A549 (cell line): ENCODE measurements around the gene FBXO24. TPM values are rescaled to one million over a fixed set of nuclear protein-coding genes. Genes with fewer than 3 reads are reported as not detected.
A peak's percentile ranks its signal among the peaks of the same experiment; 100 is the strongest.

ENCODE experiments used
- ATAC-seq, 2 experiments: fragments of 200-7000 bp in 1 of 2; fragments of >200 bp in 1 of 2; cut with Nextera tagmentation in 1 of 2; cut with Tn5 transposase in 1 of 2; 3 replicates each; pipeline versions ENCODE4 v1.8.0 to v1.9.1; 2018 to 2020; ENCODE audit warnings: mild to moderate bottlenecking in 1 of 2, moderate library complexity in 1 of 2
- CTCF ChIA-PET: fragments of 300-600 bp; sonication (Branson Sonifier 250); formaldehyde crosslinking; extraction: SDS; loops from one replicate; lab custom pipeline; 2021; ENCODE audit warnings: antibody characterized with exemption, inconsistent platforms; lab: Yijun Ruan, JAX
- POLR2A ChIA-PET: fragments of 350-600 bp; formaldehyde crosslinking; extraction: SDS; loops from one replicate; lab custom pipeline; 2021; ENCODE audit warnings: antibody characterized with exemption, inconsistent platforms; lab: Yijun Ruan, JAX
- DNase-seq, 2 experiments: peaks; one replicate each; pipeline versions ENCODE4 v3.0.0 to v3.0.0-alpha.2; 2011 to 2016; ENCODE audit warnings: low read depth in 1 of 2, low spot score in 1 of 2
- FAIRE-seq: peaks from 2 replicates; lab custom pipeline; 2011; peaks lifted over from hg19 to GRCh38; lab: Jason Lieb, UNC
- H3K27ac ChIP-seq, 2 experiments: fragments of >200 bp; sonication (Bioruptor Twin); formaldehyde crosslinking; 3 replicates each; pipeline ENCODE4 v1.5.1; 2016 to 2017
- H3K4me1 ChIP-seq: fragments of >200 bp; sonication (Bioruptor Twin); formaldehyde crosslinking; 3 replicates; pipeline ENCODE4 v1.6.1; 2016
- H3K4me2 ChIP-seq: fragments of >200 bp; sonication (Bioruptor Twin); formaldehyde crosslinking; 3 replicates; pipeline ENCODE4 v1.6.1; 2016
- H3K4me3 ChIP-seq: fragments of >200 bp; sonication (Bioruptor Twin); formaldehyde crosslinking; 3 replicates; pipeline ENCODE4 v1.5.1; 2016
- H3K9me3 ChIP-seq: fragments of >200 bp; sonication (Bioruptor Twin); formaldehyde crosslinking; 3 replicates; pipeline ENCODE4 v1.6.1; 2016
- CHD2 ChIP-seq: fragments of 150-350 bp; IDR thresholded peaks from 2 replicates; pipeline ENCODE4 v1.6.1; 2014; ENCODE audit warnings: low read length; ENCODE audit not compliant: partially characterized antibody
- EHF ChIP-seq: fragments of 250-450 bp; sonication (Bioruptor Pico); IDR thresholded peaks from 2 replicates; pipeline ENCODE4 v1.5.0; 2020; ENCODE audit warnings: mild to moderate bottlenecking
- FOSB ChIP-seq: fragments of 250-450 bp; sonication (Bioruptor Pico); IDR thresholded peaks from 2 replicates; pipeline ENCODE4 v1.5.0; 2020; ENCODE audit warnings: mild to moderate bottlenecking, moderate library complexity
- FOXS1 ChIP-seq: fragments of 250-450 bp; sonication (Bioruptor Pico); IDR thresholded peaks from 2 replicates; pipeline ENCODE4 v1.5.0; 2020; ENCODE audit warnings: mild to moderate bottlenecking, moderate library complexity
- HOXA7 ChIP-seq: fragments of 250-450 bp; sonication (Bioruptor Pico); IDR thresholded peaks from 2 replicates; pipeline ENCODE4 v1.5.0; 2020; ENCODE audit warnings: mild to moderate bottlenecking, moderate library complexity
- JUN ChIP-seq, 2 experiments: fragments of >200 bp; sonication (Bioruptor Twin); formaldehyde crosslinking; IDR thresholded peaks; 2 replicates in 1 of 2; 3 replicates in 1 of 2; pipeline ENCODE4 v1.6.1; 2016 to 2017
- MAFK ChIP-seq: fragments of 450-650 bp; IDR thresholded peaks from 2 replicates; pipeline ENCODE4 v1.6.1; 2014; ENCODE audit not compliant: partially characterized antibody
- NFE2L2 ChIP-seq: fragments of 150-350 bp; conservative IDR thresholded peaks from 2 replicates; pipeline ENCODE4 v1.6.1; 2014; ENCODE audit warnings: low read length
- NPAS2 ChIP-seq: fragments of 250-450 bp; sonication (Bioruptor Pico); IDR thresholded peaks from 2 replicates; pipeline ENCODE4 v1.8.0; 2022; ENCODE audit warnings: mild to moderate bottlenecking, moderate library complexity, borderline replicate concordance
- RCOR1 ChIP-seq: fragments of 150-350 bp; IDR thresholded peaks from 2 replicates; pipeline ENCODE4 v1.6.1; 2014; ENCODE audit warnings: antibody characterized with exemption, low read length, low read depth
- REST ChIP-seq: fragments of 200-600 bp; sonication (generic); IDR thresholded peaks from 2 replicates; pipeline ENCODE4 v1.6.1; 2016; ENCODE audit warnings: antibody characterized with exemption, mild to moderate bottlenecking, moderate library complexity
- SMC3 ChIP-seq: fragments of >200 bp; sonication (Bioruptor Twin); formaldehyde crosslinking; IDR thresholded peaks from 3 replicates; pipeline ENCODE4 v1.6.1; 2018; ENCODE audit warnings: inconsistent platforms
- TFCP2L1 ChIP-seq: fragments of 250-450 bp; sonication (Bioruptor Pico); IDR thresholded peaks from 2 replicates; pipeline ENCODE4 v1.5.0; 2021; ENCODE audit warnings: mild to moderate bottlenecking
- TP53 ChIP-seq: fragments of 250-450 bp; sonication (Bioruptor Pico); IDR thresholded peaks from 2 replicates; pipeline ENCODE4 v1.5.0; 2021; ENCODE audit warnings: mild to moderate bottlenecking, moderate library complexity
- ZFP36 ChIP-seq: fragments of 450-650 bp; IDR thresholded peaks from 2 replicates; pipeline ENCODE4 v1.6.1; 2014; ENCODE audit warnings: borderline replicate concordance; ENCODE audit not compliant: partially characterized antibody
- WGBS: methylation state at CpG from one replicate; pipeline ENCODE4 v1.1.6; 2017; ENCODE audit errors: missing lambda C conversion rate; 5-methylcytosine and 5-hydroxymethylcytosine counted together
- polyA plus RNA-seq, 4 experiments: library from polyadenylated mRNA; depleted of rRNA in 3 of 4; stranded (reverse); fragments of >200 nt; fragmentation: RNase III in 1 of 4; extraction: RNeasy Plus Mini Kit Qiagen cat#74134 plus additional on column Dnase treatment in 1 of 4; gene quantifications; 2 replicates in 3 of 4; 3 replicates in 1 of 4; pipeline ENCODE4 v1.2.3, GENCODE V29; 2011 to 2017
- TF ChIP-seq, protein P1 (sequence below): fragments of >200 bp; sonication (Bioruptor Twin); formaldehyde crosslinking; IDR thresholded peaks from 3 replicates; pipeline ENCODE4 v1.6.1; 2016

Gene FBXO24
- polyA plus RNA-seq, 2 of the 4 experiments (the other 2 are of a cell fraction), result 0.19 to 0.52 TPM

- ATAC-seq, result no peak
- H3K4me2 ChIP-seq, result no peak overlapping the region
- ChIA-PET POLR2A (no interaction called here), CTCF (interaction anchor here (0.9 to 5.4 kb wide), 5 partner anchors 15 to 122 kb away, joined by 4 to 23 read pairs (median 6); no protein-coding TSS in a partner anchor)
- H3K4me3 ChIP-seq, result no peak overlapping the region
- H3K27ac ChIP-seq, result no peak overlapping the region
- H3K9me3 ChIP-seq, result no peaks in the 10 kb centered on the region
- no peak for FAIRE-seq
- no peak for DNase-seq
- no peak for TF ChIP-seq NFE2L2
- no peak for TF ChIP-seq HOXA7 (CRISPR knock-in tag)
- no peak for TF ChIP-seq SMC3
- TF ChIP-seq, protein P1, sequence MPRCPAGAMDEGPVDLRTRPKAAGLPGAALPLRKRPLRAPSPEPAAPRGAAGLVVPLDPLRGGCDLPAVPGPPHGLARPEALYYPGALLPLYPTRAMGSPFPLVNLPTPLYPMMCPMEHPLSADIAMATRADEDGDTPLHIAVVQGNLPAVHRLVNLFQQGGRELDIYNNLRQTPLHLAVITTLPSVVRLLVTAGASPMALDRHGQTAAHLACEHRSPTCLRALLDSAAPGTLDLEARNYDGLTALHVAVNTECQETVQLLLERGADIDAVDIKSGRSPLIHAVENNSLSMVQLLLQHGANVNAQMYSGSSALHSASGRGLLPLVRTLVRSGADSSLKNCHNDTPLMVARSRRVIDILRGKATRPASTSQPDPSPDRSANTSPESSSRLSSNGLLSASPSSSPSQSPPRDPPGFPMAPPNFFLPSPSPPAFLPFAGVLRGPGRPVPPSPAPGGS, result no peak
- no peak for TF ChIP-seq EHF (CRISPR knock-in tag)
- TF ChIP-seq TP53 (CRISPR knock-in tag), result no peak
- TF ChIP-seq ZFP36, result no peak
- TF ChIP-seq TFCP2L1 (CRISPR knock-in tag), result no peak
- H3K4me1 ChIP-seq, result no peaks in the 10 kb centered on the region
- WGBS, result 83% methylated on average over 17 of the region's 17 CpGs
Measured at GRCh38 chr7:100591596-100591995, 5.5 kb downstream of the FBXO24 start.

- no peak for DNase-seq
- no peaks in the 10 kb centered on the region for H3K4me1 ChIP-seq
- FAIRE-seq, result no peak
- 86% methylated on average over 7 of the region's 7 CpGs for WGBS
- ATAC-seq, result no peak
- ChIA-PET POLR2A (no interaction called here), CTCF (interaction anchor here (1.3 to 2.6 kb wide), 4 partner anchors 9 to 96 kb away, joined by 4 to 11 read pairs (median 7); partner anchors contain the start of genes FBXO24 and LRCH4)
- H3K4me2 ChIP-seq, result no peak overlapping the region
- H3K4me3 ChIP-seq, result no peak overlapping the region
- TF ChIP-seq CHD2 (no peak), REST (no peak), RCOR1 (no peak), FOSB (CRISPR knock-in tag) (no peak), HOXA7 (CRISPR knock-in tag) (no peak), FOXS1 (CRISPR knock-in tag) (no peak), NPAS2 (CRISPR knock-in tag) (no peak), MAFK (no peak)
- no peaks in the 10 kb centered on the region for H3K9me3 ChIP-seq
- H3K27ac ChIP-seq, result no peak overlapping the region
Measured at GRCh38 chr7:100595188-100595587, 9.1 kb downstream of the FBXO24 start.

- 72% methylated on average over 4 of the region's 4 CpGs for WGBS
- no peaks in the 10 kb centered on the region for H3K4me1 ChIP-seq
- POLR2A ChIA-PET, result interaction anchor here (0.6 to 1.0 kb wide), 2 partner anchors 12 to 14 kb away, joined by 4 to 5 read pairs; partner anchors contain the start of gene FBXO24
- TF ChIP-seq MAFK (peak; percentile 66), JUN (IDR thresholded peaks at IDR 0.05) (no peak)
- TF ChIP-seq, all 56 proteins: peak for 1
- Histone ChIP-seq H3K4me2 (no peak overlapping the region), H3K9me3 (no peaks in the 10 kb centered on the region), H3K4me3 (no peak overlapping the region), H3K27ac (no peak overlapping the region)
- no peak for DNase-seq
- CTCF ChIA-PET, result interaction anchor here (0.6 to 3.2 kb wide), 9 partner anchors 8 to 148 kb away, joined by 3 to 20 read pairs (median 4); partner anchors contain the start of genes FBXO24, LRCH4 and POP7
- ATAC-seq, result no peak
- FAIRE-seq, result no peak
Measured at GRCh38 chr7:100598425-100598824, 12.3 kb downstream of the FBXO24 start.
